ENCODE measurements around the gene BUD13.

BUD13 gene

GRCh38 chr11:116742104-116742503, 30.7 kb downstream of the BUD13 start:
- DNase-seq = no peak

DNA sequence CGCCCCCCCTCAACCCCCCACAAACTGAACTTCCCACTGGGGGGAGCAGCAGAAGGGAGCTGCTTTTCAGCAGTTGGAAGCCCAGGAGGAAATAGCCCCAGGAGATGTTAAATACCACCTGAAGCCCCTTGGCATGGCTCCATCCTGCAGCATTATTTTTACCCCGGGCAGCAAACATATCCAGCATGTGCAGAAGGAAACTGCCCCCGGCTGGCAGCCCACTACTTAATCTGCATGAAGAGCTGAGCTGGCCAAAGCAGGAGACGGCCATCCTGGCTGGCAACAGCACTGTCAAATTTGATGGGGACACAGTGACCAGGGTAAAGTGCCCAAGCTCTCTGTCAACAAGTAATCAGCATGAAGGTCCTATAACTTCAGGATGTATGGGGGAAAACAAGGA, 32.0 kb downstream of the BUD13 start:
- DNase-seq = no peak

DNA sequence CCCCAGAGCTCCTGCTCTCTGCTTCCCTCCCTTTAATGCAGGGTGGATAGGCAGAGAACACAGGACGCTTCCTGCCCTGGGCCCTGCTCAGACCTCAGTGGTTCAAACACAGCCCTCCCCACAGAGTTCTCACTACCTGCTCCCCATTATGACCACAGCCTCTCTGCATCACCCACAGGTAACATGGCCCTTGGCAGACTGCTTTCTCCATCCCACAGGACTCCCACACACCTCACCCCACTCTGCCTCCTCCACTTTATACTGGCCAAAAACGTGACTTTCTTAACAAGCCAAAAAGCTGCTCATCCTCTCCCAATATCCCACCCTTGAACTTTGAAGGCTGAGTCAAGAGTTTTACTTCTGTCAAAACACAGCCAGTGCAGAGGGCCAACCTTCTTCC, 33.8 kb downstream of the BUD13 start:
- DNase-seq = no peak

DNA sequence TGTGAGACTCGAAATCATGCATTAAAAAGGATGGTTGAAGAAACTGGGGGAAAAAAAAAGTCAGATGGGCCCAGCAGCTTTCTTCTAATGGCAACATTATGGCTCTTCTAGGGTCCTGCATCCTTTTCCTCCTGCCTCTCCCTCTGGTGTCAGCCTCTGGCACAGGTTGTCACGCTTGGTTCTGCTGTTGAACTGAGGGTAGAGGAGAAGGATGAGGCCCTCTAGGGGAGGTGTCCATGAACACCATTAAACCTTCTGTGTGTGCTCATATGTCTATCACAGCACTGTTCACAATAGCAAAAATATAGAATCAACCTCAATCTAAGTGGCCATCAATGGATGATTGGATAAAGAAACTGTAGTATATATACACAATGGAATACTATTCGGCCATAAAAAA, 36.0 kb downstream of the BUD13 start:
- DNase-seq = no peak

DNA sequence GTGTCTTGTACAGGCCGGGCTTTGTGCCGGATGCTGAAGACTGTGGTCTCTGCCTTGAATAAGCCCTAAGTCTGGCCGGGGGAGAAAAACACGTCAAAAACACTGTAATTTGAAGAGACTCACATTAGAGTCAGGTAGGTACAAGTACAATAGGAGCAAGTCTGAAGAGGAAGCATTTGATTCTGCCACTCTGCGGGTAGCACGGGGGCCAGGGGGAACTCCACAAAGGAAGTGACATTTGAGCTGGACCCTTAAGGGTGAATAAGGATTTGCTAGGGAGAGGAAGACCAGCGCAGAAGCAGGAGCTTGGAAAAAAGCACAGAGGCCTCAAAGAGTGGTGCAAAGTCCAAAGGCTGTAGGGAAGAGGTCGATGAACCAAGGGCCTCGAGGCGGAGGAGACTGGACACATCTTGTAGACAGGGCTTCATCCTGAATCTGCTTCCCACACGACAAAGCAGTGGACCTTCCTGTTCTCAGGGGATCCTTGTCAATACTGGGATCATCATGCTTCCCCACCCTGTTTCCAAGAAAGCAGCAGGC, 38.7 kb downstream of the BUD13 start:
- DNase-seq = no peak

- no peak for DNase-seq
Measured at GRCh38 chr11:116733043-116733755, 39.6 kb downstream of the BUD13 start.

DNA sequence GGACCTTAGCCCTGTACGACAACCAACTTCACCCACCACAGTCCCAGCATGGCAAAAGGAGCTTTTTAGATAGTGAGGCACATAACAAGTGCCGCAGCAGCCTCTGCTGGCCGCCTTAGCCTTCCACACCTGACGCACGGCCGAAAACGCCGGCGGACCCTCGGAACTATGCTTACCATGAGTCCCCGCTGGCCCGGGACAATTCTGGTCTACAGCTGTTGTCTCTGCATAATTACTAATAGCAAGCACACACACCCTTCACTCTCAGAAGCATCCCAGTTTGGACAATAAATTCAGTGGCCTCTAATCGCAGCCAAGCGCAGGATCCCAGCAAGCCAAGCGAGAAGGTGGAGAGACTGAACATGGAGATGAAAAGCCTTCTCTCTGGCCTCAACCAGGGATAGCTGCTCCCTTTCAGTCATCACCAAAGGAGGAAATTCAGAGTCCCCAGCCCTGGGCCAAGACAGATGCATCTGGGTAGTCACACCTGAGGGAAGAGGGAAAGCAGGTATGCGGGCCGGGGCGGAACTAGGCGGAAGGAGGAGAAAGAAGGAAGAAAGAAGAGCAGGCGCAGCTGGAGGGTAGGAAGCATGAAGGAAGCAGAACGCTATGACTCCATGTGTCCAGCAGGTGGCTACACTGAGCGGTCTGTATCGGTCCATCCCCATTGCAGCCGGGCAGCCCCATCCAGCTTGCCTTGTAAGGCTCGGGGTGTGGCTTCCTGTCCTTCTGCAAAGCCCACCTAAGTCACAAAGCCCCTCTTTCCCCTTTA, 40.3 kb downstream of the BUD13 start:
- DNase-seq = peak; percentile 16 to 28 (median 24)

GRCh38 chr11:116731821-116732220, 41.0 kb downstream of the BUD13 start:
- DNase-seq = no peak

DNA sequence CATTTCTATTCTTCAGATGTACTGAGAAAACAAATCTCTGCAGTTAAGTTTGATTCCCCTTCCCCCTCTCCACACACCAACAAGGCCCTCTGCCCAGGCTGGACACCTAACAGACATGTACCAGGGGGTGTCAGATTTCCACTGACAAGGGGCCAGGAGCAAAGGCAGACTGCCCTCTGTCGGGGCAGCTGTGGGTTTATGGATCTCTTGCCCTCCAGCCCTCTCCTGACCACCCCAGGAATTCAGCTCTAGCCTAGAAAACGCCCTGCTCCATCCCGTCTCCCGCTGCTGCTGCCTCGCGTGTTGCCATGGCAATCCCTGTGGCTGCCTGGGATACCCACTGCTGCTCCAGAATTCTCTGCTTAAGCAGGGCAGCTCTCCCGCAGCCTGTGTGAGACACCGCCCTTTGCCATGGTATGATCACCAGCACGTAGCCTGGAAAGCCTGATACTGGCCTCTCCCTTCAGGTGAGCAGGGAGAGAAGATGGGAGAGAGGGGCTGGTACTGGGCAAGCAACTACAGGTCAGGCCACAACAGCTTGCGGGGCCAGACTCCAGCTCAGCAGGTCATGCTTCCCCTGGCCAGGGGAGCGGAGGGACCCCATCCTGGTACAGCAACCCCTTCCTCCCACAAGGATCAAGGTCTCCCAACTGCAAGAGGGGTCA, 41.6 kb downstream of the BUD13 start:
- no peak for DNase-seq

- no peak for DNase-seq
Measured at GRCh38 chr11:116730601-116731000, 42.2 kb downstream of the BUD13 start.

DNA sequence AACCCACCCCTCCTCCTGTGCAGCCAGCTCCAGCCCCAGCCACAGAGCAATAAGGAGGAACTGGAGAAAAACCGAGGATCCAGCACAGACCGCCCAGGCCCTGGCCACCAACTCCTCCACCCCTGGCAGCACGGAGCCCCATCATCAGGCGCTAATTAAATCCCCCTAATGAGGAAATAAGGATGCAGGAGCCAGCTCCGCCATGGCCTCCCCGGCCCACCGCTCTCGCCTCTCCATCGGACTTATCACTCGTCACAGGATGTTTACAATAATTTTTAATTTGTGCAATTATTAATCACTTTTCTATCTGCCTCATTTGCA, 42.6 kb downstream of the BUD13 start:
- no peak for DNase-seq

GRCh38 chr11:116729501-116730240, 43.1 kb downstream of the BUD13 start:
- no peak for DNase-seq

DNA sequence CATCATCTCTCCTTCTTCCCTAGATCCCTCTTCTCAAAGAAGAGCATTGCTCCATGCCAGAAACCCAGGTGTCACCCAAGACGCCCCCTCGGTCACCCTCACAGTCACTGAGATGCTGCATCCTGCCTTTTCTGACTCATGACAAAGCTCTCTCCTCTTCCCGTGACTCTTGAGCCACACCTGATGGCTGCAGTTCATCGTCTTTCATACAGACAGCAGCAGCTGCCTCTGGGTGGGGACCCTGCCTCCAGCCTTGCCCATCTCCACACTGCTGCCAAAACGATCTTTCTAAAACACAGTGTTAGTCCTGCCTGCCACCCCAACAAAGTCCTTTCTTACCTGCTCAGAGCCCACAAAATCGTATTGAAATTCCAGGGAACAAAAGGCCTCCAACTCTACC, 44.8 kb downstream of the BUD13 start:
- no peak for DNase-seq

DNA sequence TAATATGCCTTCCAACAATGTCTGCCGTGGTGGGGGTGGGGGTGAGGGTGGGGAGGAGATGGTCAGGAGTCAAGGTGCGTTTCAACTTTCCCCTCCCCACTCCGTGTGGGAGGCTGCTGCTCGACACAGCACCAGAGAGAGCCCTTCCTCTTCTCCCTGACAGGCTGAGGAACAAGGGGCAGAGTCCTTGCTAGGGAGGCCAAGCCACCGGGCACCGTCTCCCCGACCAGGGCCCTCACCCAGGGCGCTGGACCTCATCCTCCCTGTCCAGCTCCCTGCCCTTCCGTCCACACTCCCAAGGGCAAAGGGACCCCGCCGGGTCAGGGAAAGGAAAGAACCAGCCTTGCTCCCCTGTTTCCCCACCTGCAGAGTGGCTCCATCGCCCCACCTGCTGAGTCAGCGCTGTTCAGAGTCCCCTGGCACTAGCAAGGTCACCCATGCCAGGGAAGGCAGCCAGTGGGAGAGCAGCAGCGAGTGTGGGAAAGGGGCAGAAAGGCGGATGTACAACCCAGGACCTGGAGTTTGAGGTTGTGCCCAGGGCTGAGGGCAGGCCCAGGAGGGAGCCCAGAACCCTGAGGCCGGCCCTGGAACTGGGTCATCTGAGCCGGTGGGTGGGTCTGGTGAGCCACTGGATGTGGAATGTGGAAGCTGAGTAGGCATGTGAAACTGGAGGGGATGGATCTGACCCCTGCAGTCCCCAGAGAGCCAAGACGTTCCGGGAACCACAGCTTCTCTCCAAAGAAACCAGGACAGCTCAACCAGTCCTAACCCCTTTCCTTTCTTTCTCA, 47.2 kb downstream of the BUD13 start:
- DNase-seq = no peak

- no peak for DNase-seq
Measured at GRCh38 chr11:116724813-116725212, 48.0 kb downstream of the BUD13 start.

- no peak for DNase-seq
Measured at GRCh38 chr11:116723511-116723910, 49.3 kb downstream of the BUD13 start.

GRCh38 chr11:116721988-116722387, 50.8 kb downstream of the BUD13 start:
- DNase-seq = no peak

DNA sequence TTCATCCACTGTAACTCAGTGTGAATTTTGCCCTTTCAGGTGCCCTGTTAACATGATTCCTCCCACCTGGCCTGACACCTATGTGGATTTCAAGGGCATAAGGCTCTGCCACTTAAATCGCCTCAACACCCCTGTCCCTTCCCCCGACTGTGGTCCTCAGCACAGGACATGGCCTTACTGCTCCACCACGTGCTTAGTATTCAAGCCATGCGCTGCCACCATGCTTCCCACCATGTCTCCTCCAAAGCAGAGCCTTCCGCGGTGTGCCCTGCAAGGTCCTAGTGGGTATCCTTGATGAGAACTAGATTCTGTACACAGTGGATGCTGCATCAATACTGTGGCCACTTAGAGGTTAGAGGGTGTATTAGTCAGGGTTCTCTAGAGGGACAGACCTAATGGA, 51.9 kb downstream of the BUD13 start:
- no peak for DNase-seq

DNA sequence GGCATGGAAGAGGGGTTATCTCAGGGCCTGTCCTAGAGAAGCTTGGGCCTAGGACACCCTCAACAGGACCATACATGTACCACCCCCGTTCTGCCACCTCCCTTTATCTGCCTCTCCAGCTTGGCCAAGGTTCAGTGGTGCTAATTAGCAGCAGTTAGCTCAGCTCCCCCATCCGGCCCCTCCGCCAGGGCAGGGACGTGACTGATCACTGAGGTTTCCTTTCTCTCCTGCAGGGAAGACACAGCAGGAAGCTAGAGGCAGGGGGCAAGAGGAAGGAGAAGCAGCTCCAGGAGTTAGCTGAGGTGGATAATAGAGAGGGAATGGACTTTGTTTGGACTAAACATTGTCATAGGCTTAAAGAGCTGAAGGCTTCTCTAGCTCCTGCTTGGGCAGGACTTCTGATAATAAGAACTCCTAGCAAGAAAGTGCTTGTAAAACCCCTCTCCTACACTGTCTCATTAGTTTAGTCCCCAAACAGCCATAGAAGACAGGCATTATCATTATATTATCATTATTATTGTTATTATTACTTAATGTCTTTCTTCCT, 53.8 kb downstream of the BUD13 start:
- no peak for DNase-seq

DNA sequence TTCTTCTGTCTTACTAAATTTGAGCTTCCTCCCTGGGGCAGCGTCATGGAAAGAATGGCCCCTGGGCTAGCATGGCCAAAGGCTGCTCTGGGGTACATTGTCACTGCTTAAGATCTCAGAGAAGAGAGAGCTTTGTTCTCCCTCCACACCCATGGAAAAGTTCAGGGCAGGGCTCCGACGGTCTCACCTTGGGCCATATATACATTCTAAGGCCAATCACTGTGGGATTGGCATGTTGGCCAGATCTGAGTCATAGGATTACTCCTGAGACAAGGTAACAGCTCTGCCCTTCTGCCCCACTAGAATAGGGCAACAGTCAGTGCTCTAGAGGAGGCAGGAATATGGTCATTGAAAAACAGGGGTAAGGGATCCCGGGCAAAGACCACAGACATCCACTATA, 56.2 kb downstream of the BUD13 start:
- no peak for DNase-seq

DNA sequence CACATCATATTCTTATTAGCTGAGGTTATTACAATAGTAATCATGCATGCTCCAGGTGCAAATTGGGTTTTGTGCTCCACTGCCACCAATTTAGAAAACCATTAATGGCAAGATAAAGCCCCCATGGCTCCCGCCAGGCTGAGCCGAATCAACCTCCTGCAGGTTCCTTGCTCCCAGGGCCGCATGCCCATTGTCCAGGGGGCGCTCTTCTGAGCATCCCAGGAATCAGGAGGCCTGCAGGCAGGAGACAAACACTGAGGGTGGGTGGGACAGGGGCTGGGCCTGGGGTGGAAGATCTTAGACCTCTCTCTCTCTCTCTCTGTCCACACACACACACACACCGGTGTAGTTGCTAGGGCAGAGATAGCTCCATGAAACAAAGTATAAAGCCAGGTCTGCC, 57.4 kb downstream of the BUD13 start:
- no peak for DNase-seq

- no peak for DNase-seq
Measured at GRCh38 chr11:116714902-116715301, 57.9 kb downstream of the BUD13 start.
